Hippocampal formation (tissue), 2 donors: ENCODE measurements around the gene FAM131A.

Experiments used
- DNase-seq, 2 donors: peaks; one replicate each; lab custom pipeline; 2025; lab: John Stamatoyannopoulos, UW

FAM131A gene, protein sequence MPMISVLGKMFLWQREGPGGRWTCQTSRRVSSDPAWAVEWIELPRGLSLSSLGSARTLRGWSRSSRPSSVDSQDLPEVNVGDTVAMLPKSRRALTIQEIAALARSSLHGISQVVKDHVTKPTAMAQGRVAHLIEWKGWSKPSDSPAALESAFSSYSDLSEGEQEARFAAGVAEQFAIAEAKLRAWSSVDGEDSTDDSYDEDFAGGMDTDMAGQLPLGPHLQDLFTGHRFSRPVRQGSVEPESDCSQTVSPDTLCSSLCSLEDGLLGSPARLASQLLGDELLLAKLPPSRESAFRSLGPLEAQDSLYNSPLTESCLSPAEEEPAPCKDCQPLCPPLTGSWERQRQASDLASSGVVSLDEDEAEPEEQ

DNA sequence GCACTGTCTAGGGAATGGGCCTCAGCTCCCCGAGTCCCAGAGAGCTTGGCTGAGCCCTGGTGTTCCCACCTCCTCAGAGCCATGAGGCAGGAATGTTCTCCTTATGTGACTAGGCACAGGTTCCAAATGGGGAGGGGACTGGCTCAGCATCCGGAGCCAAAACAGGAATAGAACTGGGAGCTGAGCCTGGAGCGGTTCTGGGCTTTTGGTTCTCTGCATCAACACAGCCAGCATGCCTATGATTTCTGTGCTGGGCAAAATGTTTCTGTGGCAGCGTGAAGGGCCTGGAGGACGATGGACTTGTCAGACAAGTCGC, at the start of gene FAM131A:
Gene FAM131A (plus strand): TSS at position 202 of the 316 bp plus-strand sequence. CDS start 31 bp downstream, at position 233.
- peak; percentile 53 to 81 for DNase-seq

DNA sequence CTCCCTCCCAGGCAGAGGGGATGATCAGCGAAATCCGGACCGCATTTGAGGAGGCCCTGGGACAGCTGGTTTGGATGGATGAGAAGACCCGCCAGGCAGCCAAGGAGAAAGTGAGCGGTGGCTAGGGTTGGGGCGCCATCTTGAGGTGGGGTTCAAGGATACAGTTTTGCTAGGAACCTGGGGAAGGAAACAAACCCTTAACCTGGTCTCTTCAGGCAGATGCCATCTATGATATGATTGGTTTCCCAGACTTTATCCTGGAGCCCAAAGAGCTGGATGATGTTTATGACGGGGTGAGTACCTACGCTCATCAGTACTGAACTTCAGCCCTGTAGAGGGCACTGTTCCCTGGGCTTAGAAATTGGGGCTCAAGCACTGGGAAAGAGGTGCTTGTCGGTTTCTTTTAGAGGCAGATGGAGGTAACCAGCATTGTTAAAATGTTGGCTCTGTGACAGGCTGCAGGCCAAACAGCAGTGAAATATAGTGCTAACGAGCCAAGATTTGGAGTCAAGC, 47.9 kb upstream of the FAM131A start:
- DNase-seq = peak; percentile 9 to 43

DNA sequence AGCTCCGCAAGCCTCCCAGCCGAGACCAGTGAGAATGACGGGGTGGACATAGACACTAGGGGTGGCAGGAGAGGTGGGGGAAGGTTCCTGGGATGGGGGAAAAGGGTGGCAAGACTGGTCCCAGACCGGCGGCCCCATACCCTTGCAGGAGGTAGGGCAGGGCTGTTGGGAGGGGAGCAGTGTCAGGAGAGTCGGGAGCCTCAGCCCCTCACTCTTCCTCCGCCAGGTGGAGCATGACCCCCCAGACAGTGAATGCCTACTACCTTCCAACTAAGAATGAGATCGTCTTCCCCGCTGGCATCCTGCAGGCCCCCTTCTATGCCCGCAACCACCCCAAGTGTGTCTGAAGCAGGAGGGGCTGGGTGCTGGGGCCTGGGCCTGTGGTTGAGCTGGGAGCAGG, 47.1 kb upstream of the FAM131A start:
- no peak for DNase-seq

DNA sequence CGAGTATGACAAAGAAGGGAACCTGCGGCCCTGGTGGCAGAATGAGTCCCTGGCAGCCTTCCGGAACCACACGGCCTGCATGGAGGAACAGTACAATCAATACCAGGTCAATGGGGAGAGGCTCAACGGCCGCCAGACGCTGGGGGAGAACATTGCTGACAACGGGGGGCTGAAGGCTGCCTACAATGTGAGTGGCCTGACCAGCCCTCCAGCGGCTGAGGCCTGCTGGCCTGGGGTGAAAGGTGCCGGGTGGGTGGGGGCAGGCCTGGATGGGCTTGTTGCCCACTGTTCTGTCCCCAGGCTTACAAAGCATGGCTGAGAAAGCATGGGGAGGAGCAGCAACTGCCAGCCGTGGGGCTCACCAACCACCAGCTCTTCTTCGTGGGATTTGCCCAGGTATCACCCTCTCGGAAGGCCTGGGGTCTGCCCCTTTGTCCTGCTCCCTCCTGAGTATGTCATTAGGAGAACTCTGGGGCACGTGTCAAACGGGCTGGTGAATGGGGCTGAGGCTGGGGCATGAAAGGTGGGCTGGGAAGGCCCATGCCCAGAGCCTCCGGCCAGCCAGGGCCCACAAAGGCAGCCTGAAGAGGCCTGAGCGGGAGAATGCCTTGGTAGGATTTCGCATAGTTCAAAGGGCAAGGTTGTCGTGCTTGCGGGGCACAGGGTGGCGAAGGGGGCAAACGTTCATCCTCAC, 46.2 kb upstream of the FAM131A start:
- DNase-seq = no peak

DNA sequence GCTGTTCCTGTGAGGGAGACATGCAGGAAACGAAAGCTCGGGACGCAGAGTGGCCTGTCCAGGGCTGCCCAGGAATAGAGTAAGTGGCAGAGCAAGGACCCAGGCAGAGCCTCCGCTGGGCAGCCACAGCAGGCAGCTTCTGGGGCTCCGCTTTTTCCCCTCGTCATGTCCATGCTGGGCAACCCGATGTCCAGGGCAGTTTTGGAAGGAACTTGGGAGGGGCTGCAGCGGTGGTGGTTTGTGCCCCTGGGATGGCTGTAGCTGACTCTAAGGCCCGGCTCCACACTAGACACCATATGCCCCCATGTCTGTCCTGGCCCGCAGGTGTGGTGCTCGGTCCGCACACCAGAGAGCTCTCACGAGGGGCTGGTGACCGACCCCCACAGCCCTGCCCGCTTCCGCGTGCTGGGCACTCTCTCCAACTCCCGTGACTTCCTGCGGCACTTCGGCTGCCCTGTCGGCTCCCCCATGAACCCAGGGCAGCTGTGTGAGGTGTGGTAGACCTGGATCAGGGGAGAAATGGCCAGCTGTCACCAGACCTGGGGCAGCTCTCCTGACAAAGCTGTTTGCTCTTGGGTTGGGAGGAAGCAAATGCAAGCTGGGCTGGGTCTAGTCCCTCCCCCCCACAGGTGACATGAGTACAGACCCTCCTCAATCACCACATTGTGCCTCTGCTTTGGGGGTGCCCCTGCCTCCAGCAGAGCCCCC, 45.5 kb upstream of the FAM131A start:
- DNase-seq = no peak

DNA sequence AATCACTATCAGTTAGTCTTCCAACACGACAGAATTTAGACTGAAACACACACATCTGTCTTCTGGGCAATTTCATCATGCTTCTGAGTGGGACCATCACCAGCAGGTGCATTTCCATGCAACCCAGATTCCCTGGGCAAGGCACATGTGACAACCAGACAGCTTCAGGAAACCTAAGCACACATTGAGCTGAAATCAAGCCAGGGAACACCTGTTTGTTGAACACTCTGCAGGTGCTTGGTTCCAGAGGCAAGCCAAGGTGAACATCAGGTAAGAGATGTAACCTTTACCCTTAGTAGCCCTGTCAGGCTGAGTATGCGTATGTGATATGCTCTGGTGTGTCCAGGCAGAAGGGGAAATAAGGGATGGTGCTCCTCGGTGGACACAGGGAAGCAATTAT, 41.6 kb upstream of the FAM131A start:
- DNase-seq = no peak

DNA sequence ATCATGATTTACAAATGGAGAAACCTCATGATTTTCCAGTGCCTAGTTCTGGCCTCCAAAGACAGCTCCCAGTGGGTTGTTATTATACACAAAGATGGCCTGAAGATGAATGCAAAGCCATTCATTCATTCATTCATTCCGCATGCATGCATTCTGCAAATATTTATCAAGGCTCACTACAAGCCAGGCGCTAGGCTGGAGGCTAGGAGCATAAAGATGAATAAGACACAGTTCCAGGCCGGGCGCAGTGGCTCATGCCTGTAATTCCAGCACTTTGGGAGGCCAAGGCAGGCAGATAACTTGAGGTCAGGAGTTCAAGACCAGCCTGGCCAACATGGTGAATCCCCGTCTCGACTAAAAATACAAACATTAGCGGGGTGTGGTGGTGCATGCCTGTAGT, 40.8 kb upstream of the FAM131A start:
- DNase-seq = no peak

DNA sequence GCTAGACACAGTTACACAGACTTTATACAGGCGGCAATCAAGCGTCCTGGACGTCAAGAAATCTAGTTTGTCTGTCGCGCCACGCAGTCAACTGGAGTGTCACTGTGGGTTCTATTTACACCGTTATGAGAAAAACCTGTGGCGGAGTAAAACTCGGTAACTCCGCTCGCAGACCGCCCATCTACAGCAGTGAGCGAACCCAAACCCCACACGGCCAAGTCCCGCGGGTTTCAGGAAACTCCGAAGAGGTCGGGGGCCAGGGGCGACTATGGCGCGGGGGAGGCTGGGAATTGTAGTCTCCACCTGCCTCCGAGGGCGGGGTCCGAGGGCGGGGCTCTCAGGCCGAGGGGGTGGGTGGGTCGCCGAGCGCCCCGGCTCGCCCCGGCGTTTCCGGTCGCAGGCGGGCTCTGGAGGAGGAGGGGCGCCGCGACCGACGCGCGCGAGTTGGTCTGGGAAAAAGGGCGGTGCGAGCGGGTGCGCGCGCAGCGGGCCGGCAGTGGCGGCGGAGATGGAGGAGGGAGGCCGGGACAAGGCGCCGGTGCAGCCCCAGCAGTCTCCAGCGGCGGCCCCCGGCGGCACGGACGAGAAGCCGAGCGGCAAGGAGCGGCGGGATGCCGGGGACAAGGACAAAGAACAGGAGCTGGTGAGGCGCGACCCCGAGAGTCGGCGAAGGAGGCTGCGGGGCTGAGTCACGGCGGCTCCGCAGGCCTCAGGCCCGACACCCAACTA, 38.5 kb upstream of the FAM131A start, which contains the start of gene PSMD2:
Gene PSMD2 (plus strand): TSS at position 483 of the 729 bp plus-strand sequence. CDS start 26 bp downstream, at position 509.
- DNase-seq = peak; percentile 94 to 97

DNA sequence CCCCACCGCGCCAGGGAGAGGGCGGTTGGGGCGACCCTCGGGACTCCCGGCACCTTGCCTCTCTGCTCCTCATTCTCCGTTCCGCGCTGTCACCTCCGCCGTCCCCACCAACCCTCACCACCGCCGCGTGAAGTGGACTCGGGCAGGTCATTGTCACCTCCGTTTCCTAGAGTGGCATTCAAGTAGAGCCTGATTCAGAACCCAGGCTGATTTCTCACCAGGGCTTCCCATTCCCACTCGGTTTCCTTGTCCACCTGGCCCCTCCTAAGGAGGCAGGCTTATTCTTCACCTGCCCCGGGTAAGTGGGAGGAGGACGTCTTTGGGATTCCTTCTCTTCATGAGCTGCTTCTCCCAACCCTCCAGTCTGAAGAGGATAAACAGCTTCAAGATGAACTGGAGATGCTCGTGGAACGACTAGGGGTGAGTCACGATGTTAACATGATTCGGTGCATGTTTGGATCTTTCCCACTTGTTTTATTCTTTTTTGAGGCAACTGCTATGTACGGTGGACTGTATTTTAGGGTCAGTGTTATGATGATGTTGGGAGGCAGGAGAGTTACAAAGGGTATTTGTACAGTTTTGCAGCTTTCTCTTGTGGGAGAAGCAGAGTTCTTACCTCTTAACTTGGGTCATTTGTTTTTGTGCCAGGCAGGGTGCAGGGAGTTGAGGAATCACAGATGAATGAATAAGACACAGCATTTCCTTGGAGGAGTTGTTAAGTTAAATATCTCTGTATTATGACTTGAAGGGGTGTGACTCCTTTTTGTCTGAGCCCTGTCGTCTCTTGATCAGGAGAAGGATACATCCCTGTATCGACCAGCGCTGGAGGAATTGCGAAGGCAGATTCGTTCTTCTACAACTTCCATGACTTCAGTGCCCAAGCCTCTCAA, 37.7 kb upstream of the FAM131A start:
- no peak for DNase-seq

DNA sequence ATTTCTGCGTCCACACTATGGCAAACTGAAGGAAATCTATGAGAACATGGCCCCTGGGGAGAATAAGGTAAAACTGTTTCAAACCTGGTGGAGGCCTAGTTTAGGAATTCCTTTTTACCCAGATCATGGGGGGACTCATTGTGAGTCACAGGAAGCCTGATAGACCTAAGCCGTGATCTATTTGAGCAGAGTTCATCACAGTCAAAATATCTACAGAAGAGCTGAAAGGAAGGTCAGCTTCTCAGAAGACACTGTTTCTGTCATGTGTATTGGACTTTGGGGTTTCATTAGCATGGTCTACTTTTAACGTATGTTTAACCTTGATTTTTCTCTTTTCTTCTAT, 37.1 kb upstream of the FAM131A start:
- DNase-seq = no peak

DNA sequence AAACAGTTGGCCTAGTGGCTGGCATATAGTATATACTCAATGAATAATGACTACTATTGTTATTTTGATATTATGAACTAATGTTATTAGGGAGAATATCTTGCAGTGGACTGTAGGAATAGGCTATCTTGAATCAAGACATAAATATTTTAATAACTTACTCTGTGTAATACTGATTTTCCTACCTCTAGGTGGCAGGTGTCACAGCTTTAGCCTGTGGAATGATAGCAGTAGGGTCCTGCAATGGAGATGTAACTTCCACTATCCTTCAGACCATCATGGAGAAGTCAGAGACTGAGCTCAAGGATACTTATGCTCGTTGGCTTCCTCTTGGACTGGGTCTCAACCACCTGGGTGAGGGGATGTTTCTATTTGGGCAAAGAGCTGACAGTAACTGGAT, 31.8 kb upstream of the FAM131A start:
- DNase-seq = no peak

DNA sequence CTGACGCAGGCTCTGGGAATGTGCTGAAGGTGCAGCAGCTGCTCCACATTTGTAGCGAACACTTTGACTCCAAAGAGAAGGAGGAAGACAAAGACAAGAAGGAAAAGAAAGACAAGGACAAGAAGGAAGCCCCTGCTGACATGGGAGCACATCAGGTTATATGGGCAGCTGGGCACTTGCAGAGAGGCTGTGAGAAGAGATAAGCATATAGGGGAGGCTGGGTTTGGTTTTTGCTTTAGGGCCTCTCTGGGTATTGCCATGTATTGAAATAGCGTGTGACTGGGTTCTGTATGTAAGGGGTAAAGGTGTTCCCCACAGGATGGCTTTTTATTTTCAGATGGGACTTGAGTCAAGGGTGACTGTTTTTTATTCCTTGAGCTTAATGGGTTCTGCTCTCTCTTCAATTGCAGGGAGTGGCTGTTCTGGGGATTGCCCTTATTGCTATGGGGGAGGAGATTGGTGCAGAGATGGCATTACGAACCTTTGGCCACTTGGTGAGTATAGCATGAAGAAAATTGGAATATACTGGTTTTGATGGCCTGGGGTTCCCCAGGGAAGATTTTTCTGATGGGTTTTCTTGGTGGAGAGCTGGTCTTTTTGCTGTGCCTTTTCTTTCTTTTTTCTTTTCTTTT, 30.9 kb upstream of the FAM131A start:
- no peak for DNase-seq

DNA sequence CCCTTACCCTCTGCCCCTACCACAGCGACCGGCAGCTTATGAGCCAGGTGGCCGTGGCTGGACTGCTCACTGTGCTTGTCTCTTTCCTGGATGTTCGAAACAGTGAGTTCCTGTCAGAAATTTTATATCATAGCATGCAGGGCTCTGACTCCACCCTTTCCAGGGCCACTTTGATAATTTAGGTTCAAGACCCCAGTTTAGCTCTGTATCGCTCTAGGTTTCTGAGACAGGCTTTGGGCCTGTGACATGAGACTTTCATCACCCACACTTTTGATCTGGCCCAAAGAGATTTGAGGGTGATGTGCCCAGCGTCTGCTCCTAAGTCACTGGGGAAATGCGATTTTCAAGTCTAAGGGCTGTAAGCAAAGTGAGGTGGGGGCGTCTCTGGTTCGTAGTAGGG, 29.5 kb upstream of the FAM131A start:
- no peak for DNase-seq

DNA sequence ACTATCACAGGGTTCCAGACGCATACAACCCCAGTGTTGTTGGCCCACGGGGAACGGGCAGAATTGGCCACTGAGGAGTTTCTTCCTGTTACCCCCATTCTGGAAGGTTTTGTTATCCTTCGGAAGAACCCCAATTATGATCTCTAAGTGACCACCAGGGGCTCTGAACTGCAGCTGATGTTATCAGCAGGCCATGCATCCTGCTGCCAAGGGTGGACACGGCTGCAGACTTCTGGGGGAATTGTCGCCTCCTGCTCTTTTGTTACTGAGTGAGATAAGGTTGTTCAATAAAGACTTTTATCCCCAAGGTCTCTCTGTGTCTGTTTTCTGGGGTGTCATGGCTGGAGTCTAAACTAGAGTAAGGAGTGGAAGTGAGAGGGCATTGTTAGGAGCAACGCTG, 28.7 kb upstream of the FAM131A start:
- no peak for DNase-seq

DNA sequence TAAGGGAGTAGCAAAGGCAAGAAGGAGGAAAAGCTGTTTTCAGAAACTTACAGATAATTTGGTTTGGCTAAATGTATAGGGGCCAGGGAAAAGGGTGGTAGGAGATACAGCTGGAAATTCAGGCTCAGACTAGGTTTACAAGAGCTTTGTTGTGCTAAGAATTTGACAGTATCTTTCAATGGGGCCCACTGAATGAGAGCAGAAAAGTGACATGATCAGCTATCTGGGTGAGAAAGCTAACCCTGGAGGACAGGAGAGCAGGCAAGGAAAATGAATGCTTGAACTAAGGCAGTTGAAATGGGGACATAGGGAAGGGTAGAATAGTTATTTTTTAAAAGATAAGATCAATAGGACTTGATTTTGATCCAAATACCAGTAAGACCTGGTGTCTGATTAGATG, 25.8 kb upstream of the FAM131A start:
- no peak for DNase-seq

DNA sequence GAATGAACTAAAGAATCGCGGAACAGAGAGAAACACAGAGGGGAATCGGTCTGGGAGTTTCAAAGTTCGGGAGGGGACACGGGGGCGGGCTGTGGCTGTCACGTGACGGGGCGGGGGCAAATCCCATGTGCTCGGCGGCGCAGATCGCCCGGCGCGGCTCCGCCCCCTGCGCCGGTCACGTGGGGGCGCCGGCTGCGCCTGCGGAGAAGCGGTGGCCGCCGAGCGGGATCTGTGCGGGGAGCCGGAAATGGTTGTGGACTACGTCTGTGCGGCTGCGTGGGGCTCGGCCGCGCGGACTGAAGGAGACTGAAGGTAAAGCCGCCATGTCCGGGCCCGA, 23.1 kb upstream of the FAM131A start, which contains the start of gene EIF4G1:
Gene EIF4G1 (plus strand): TSS at position 244 of the 337 bp plus-strand sequence. CDS start 1,191 bp downstream, outside the sequence.
- peak; percentile 90 to 91 for DNase-seq

DNA sequence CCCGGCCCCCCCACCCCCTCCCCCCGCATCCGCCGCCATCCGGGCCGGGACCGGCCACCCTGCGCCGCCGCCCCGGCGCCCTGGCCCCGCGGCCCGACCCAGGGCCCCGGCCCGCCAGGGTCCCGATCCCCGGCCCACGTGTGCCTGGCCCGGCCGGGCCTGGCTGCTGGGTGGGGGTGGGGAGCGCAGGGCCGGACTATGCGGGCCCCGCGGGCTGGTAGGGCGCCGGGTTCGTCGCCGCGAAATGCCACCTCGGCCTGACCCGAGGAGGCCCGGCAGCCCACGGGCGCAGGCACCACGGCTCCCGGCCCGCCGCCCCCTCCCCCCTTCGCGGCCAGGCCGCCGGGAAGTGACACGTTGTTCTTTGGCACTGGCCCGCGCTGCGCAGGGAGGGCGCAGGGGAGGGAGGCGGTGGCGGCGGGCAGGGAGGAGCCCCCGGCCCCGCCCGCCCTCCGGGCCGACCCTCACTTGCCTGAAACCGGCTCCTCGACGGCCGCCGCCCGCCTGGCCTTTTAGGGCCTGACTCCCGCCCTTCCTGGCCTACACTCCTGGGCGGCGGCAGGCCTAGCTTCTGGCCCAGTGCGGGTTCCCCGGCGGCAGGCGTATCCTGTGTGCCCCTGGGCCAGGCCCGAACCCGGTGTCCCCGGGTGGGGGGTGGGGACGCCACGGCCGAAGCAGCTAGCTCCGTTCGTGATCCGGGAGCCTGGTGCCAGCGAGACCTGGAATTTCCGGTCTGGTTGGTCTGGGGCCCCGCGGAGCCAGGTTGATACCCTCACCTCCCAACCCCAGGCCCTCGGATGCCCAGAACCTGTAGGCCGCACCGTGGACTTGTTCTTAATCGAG, 22.5 kb upstream of the FAM131A start:
- DNase-seq = peak in 1 of 2 donors; percentile 51

DNA sequence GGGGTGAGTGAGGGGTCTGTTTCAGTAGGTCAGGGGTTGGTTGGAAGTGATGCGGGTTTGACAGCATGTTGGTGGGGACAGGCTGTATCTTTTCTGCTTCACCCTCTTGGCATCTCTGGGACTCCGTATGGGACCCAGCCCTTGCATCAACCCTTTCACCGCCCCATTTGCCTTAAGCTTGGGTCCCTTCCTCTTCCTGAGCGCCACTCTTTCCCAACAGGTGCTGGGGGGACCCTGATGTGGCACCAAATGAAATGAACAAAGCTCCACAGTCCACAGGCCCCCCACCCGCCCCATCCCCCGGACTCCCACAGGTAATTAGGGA, 21.9 kb upstream of the FAM131A start:
- no peak for DNase-seq

DNA sequence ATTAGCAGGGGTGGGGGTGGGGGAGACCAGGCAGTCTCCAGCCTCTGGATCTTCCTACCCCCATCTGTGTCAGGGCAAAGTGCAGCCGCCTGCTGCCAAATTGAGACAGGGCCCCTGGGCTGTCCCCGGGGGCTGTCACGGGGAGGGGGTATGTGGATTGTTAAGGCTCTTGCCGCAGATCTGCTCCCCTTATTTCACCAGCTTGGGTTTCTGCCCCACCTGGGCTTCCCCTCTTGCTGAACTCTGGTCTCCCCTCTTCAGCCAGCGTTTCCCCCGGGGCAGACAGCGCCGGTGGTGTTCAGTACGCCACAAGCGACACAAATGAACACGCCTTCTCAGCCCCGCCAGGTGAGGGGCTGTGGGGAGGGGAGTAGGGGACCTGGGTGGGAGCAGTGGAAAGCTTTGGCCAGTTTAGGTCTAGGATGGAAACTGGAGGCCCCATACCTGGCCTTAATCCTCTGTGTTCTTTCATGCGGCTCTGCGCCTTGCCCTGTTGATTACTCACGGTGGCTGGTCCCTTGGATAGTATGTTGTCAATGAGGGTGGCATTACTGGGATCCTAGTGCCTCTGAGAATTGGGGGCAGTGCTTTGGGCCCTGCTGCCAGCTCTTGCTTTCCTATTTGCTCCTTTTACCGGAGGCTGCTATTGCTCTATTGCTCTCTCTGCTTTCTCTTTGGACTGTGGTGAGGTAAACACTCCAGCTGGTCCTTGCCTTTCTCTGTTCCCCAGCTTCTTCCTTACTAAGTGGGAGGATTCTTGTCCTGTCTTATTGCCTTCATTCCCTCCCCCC, 21.3 kb upstream of the FAM131A start:
- DNase-seq = no peak
